DND-41 (cell line): ENCODE results near the gene SLC4A11.
"Not testable (repeated sequence)": the region's sequence is repeated elsewhere in the genome, so short reads cannot be mapped to it uniquely, and the experiment has no call there.

ENCODE experiments used
- ATAC-seq: fragments of 200-7000 bp; cut with Tn5 transposase; 3 replicates; pipeline ENCODE4 v1.9.1; 2021; ENCODE audit warnings: low read depth; ENCODE audit not compliant: insufficient read depth
- DNase-seq: peaks from one replicate; pipeline ENCODE4 v3.0.0-alpha.2; 2020
- H2AFZ ChIP-seq: 2 replicates; pipeline ENCODE4 v1.6.0; 2012; ENCODE audit warnings: low read depth, low read length
- H3K27ac ChIP-seq: 2 replicates; pipeline ENCODE4 v1.5.1; 2012; ENCODE audit warnings: low read length, inconsistent platforms
- H3K27me3 ChIP-seq: fragments of 200-600 bp; sonication (generic); 2 replicates; pipeline ENCODE4 v1.6.0; 2012; ENCODE audit warnings: low read length, mild to moderate bottlenecking, inconsistent platforms; ENCODE audit not compliant: insufficient read depth, poor library complexity
- H3K36me3 ChIP-seq: 2 replicates; pipeline ENCODE4 v1.5.1; 2012; ENCODE audit warnings: low read length, inconsistent platforms; ENCODE audit not compliant: insufficient read depth
- H3K4me1 ChIP-seq: 2 replicates; pipeline ENCODE4 v1.5.1; 2012; ENCODE audit warnings: mild to moderate bottlenecking, low read length; ENCODE audit not compliant: insufficient read depth
- H3K4me2 ChIP-seq: 2 replicates; pipeline ENCODE4 v1.6.0; 2012; ENCODE audit warnings: mild to moderate bottlenecking, moderate library complexity, low read length, inconsistent platforms; ENCODE audit not compliant: insufficient read depth
- H3K4me3 ChIP-seq, 2 experiments: fragments of 200-600 bp in 1 of 2; shearing (Covaris generic) in 1 of 2; 2 replicates each; pipeline ENCODE4 v1.5.1; 2012 to 2016; ENCODE audit warnings: inconsistent platforms in 2 of 2, low read length in 2 of 2, mild to moderate bottlenecking in 2 of 2, low read depth in 1 of 2, moderate library complexity in 1 of 2
- H3K79me2 ChIP-seq: 2 replicates; pipeline ENCODE4 v1.6.0; 2012; ENCODE audit warnings: low read length, inconsistent platforms; ENCODE audit not compliant: insufficient read depth
- H3K9ac ChIP-seq: 2 replicates; pipeline ENCODE4 v1.6.0; 2012; ENCODE audit warnings: low read depth, mild to moderate bottlenecking, inconsistent platforms, low read length, moderate library complexity
- H3K9me3 ChIP-seq: 2 replicates; pipeline ENCODE4 v1.5.1; 2012; ENCODE audit warnings: low read length, moderate library complexity, mild to moderate bottlenecking, inconsistent platforms; ENCODE audit not compliant: insufficient read depth, severe bottlenecking
- H4K20me1 ChIP-seq: 2 replicates; pipeline ENCODE4 v1.6.0; 2012; ENCODE audit warnings: low read length; ENCODE audit not compliant: insufficient read depth
- EZH2 ChIP-seq: IDR thresholded peaks from 3 replicates; pipeline ENCODE4 v1.6.1; 2012; ENCODE audit warnings: borderline replicate concordance, low read depth, mild to moderate bottlenecking, moderate library complexity, low read length, inconsistent platforms; ENCODE audit not compliant: severe bottlenecking
- TF ChIP-seq, protein P1 (sequence below): IDR thresholded peaks from 2 replicates; pipeline ENCODE4 v1.5.1; 2012; ENCODE audit warnings: borderline replicate concordance, low read length, moderate library complexity, mild to moderate bottlenecking; ENCODE audit not compliant: poor library complexity, severe bottlenecking; ENCODE audit errors: extremely low read depth

The SLC4A11 gene

DNA sequence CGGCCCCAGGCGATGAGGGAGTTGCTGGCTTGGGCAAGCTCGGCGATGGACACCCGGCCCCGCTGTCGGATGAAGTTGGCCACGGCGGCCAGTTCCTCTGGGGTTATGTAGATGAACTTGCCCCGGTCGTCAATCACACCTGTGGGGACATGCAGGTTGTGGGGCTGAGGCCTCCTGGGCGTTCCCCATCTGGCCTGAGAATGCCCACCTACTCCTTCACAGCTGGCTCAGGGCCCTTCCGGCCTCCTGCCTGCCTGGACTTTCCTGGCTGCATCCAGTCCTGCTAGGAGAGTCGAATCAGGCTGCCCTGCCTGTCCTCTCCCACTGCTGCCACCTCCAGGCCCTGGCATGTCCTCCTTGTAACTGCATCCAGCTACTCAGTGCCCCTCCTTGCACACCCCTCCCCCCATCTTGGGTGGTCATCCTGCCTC, 48.3 kb downstream of the SLC4A11 start:
- no peaks in the 10 kb centered on the region for H3K9me3 ChIP-seq
- no peaks in the 10 kb centered on the region for H3K27me3 ChIP-seq
- H3K4me1 ChIP-seq, result no peaks in the 10 kb centered on the region
- DNase-seq, result no peak
- H3K79me2 ChIP-seq, result no peaks in the 10 kb centered on the region
- TF ChIP-seq, protein P1, sequence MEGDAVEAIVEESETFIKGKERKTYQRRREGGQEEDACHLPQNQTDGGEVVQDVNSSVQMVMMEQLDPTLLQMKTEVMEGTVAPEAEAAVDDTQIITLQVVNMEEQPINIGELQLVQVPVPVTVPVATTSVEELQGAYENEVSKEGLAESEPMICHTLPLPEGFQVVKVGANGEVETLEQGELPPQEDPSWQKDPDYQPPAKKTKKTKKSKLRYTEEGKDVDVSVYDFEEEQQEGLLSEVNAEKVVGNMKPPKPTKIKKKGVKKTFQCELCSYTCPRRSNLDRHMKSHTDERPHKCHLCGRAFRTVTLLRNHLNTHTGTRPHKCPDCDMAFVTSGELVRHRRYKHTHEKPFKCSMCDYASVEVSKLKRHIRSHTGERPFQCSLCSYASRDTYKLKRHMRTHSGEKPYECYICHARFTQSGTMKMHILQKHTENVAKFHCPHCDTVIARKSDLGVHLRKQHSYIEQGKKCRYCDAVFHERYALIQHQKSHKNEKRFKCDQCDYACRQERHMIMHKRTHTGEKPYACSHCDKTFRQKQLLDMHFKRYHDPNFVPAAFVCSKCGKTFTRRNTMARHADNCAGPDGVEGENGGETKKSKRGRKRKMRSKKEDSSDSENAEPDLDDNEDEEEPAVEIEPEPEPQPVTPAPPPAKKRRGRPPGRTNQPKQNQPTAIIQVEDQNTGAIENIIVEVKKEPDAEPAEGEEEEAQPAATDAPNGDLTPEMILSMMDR, result no peak
- TF ChIP-seq EZH2, result no peak
- no peak overlapping the region for H3K9ac ChIP-seq
- no peak overlapping the region for H3K27ac ChIP-seq
- H3K36me3 ChIP-seq, result peaks cover 66% of the 10 kb centered on the region
- H3K4me3 ChIP-seq, result no peak overlapping the region
- ATAC-seq, result no peak
- peaks cover 28% of the 10 kb centered on the region for H4K20me1 ChIP-seq
- H2AFZ ChIP-seq, result no peak overlapping the region
- no peak overlapping the region for H3K4me2 ChIP-seq

DNA sequence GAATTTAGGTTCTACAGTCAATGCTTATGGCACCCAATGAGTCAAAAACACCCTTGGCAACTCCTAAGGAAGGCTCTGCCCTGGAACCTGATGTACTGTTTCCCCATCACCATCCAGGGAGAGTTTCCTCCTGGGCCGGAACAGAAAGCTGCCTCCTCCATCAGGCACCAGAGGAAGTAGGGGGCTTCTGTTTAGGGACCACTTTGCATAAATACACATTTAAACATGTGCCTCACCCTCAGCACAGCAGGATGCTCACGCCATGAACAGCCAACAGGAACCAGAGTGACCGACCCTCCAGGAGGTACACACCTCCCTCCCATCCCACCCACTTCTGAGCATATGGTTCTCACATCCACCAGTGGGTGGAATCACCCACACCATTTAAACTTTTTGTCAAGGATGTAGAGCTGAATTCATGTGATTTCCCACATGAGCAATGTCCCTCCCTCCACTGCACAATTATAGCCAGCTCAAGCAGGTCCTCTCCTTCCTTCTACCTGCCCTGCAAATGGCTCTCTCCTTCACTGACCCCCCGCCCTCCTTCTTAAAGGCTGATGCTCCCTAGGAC, 49.3 kb downstream of the SLC4A11 start:
- Histone ChIP-seq H3K4me2 (no peak overlapping the region), H3K4me3 (no peak overlapping the region), H3K79me2 (no peaks in the 10 kb centered on the region), H3K4me1 (no peaks in the 10 kb centered on the region), H2AFZ (no peak overlapping the region), H3K27me3 (no peaks in the 10 kb centered on the region), H4K20me1 (peaks cover 19% of the 10 kb centered on the region), H3K9me3 (no peaks in the 10 kb centered on the region), H3K36me3 (peaks cover 55% of the 10 kb centered on the region), H3K27ac (no peak overlapping the region), H3K9ac (no peak overlapping the region)
- ATAC-seq, result no peak
- DNase-seq, result no peak
- TF ChIP-seq, protein P1, result no peak
- TF ChIP-seq EZH2, result no peak

DNA sequence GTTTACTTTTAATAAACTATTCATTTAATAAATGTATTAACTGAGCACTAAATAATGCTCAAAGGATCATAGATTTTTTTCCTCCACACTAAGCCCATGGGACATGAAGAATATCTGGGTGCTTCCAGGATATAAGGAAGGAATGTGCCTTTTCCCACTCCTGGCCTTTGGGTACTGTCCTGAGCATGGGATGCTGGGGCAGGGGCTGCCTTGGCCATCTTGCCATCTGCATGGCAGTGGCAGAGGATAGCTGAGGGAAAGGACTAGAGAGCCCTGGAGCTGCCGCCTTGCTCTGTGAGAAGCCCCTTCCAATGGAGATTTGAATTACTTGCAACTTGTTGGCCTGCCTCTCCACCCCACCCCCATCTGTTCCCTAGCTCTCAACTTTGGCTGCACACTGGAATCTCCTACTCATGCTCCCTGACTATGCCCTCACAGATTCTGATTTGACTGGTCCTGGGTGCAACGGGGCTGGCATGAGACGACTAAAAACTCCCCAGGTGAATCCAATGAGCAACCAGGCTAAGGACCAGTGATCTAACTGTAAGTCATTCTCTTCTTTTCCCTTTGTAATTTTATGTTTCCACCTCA, 50.1 kb downstream of the SLC4A11 start:
- Histone ChIP-seq H3K27ac (no peak overlapping the region), H2AFZ (no peak overlapping the region), H3K27me3 (no peaks in the 10 kb centered on the region), H3K36me3 (peaks cover 48% of the 10 kb centered on the region), H3K9ac (no peak overlapping the region), H3K4me3 (no peak overlapping the region), H3K4me1 (no peaks in the 10 kb centered on the region), H4K20me1 (peaks cover 15% of the 10 kb centered on the region), H3K9me3 (no peaks in the 10 kb centered on the region), H3K4me2 (no peak overlapping the region), H3K79me2 (no peaks in the 10 kb centered on the region)
- DNase-seq (no peak), ATAC-seq (no peak)
- TF ChIP-seq, protein P1, result no peak
- TF ChIP-seq EZH2, result no peak

DNA sequence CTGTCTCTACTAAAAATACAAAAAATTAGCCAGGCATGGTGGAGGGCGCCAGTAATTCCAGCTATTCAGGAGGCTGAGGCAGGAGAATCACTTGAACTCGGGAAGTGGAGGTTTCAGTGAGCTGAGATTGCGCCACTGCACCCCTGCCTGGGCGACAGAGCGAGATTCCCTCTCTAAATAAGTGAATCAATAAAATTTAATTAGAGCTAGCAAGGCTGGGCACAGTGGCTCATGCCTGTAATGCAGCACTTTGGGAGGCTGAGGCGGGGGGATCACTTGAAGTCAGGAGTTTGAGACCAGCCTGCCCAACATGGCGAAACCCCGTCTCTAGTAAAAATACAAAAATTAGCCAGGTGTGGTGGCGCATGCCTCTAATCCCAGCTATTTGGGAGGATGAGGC, 51.1 kb downstream of the SLC4A11 start:
- H3K27me3 ChIP-seq, H3K9me3 ChIP-seq, DNase-seq, H3K9ac ChIP-seq, ATAC-seq, H2AFZ ChIP-seq, H3K4me3 ChIP-seq, H3K4me1 ChIP-seq, H3K79me2 ChIP-seq, H3K4me2 ChIP-seq, H3K27ac ChIP-seq: not testable (repeated sequence)
- Histone ChIP-seq H4K20me1 (peaks cover 15% of the 10 kb centered on the region), H3K36me3 (peaks cover 39% of the 10 kb centered on the region)
